Lower leg skin (tissue), 3 donors: ENCODE results near the gene SMTN.

Experiments
- POLR2A ChIP-seq, 2 donors: fragments of 450-650 bp; IDR thresholded peaks; one replicate each; pipeline ENCODE4 v1.6.1; 2016 to 2017; ENCODE audit warnings: antibody characterized with exemption in 2 of 2, mild to moderate bottlenecking in 1 of 2, moderate library complexity in 1 of 2
- TF ChIP-seq, protein P1 (sequence below), 3 donors: fragments of 450-650 bp; IDR thresholded peaks; one replicate each; pipeline ENCODE4 v1.5.1; 2016; ENCODE audit warnings: antibody characterized with exemption in 3 of 3, mild to moderate bottlenecking in 3 of 3, moderate library complexity in 2 of 3

DNA sequence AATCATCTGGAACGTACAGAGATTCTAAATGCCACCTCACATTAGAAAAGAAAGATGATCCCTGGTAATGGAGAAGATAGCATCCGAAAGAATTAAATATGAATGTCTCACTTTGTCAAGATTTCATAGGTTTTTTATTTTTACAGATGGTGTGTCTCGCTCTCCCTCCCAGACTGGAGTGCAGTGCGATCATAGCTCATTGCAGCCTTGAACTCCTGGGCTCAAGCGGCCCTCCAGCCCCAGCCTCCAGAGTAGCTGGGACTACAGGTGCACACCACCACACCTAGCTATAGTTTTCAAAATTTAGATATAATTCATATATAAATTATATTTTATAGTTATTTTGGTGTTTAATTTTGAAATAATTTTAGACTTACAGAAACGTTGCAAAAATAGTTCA, 16.7 kb upstream of the SMTN start:
- TF ChIP-seq, protein P1, sequence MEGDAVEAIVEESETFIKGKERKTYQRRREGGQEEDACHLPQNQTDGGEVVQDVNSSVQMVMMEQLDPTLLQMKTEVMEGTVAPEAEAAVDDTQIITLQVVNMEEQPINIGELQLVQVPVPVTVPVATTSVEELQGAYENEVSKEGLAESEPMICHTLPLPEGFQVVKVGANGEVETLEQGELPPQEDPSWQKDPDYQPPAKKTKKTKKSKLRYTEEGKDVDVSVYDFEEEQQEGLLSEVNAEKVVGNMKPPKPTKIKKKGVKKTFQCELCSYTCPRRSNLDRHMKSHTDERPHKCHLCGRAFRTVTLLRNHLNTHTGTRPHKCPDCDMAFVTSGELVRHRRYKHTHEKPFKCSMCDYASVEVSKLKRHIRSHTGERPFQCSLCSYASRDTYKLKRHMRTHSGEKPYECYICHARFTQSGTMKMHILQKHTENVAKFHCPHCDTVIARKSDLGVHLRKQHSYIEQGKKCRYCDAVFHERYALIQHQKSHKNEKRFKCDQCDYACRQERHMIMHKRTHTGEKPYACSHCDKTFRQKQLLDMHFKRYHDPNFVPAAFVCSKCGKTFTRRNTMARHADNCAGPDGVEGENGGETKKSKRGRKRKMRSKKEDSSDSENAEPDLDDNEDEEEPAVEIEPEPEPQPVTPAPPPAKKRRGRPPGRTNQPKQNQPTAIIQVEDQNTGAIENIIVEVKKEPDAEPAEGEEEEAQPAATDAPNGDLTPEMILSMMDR (IDR thresholded peaks at IDR 0.05) = no peak
- TF ChIP-seq POLR2A (IDR thresholded peaks at IDR 0.05) = no peak
